Measurements from ENCODE around the gene ZNF599. TPM values are rescaled to one million over a fixed set of nuclear protein-coding genes. Genes with fewer than 3 reads are reported as not detected.

The ZNF599 gene
- polyA plus RNA-seq, 1 donor (not counting 4 experiments of a cell fraction or from before 2014, with no cell fraction given) = 3.6 TPM

DNA sequence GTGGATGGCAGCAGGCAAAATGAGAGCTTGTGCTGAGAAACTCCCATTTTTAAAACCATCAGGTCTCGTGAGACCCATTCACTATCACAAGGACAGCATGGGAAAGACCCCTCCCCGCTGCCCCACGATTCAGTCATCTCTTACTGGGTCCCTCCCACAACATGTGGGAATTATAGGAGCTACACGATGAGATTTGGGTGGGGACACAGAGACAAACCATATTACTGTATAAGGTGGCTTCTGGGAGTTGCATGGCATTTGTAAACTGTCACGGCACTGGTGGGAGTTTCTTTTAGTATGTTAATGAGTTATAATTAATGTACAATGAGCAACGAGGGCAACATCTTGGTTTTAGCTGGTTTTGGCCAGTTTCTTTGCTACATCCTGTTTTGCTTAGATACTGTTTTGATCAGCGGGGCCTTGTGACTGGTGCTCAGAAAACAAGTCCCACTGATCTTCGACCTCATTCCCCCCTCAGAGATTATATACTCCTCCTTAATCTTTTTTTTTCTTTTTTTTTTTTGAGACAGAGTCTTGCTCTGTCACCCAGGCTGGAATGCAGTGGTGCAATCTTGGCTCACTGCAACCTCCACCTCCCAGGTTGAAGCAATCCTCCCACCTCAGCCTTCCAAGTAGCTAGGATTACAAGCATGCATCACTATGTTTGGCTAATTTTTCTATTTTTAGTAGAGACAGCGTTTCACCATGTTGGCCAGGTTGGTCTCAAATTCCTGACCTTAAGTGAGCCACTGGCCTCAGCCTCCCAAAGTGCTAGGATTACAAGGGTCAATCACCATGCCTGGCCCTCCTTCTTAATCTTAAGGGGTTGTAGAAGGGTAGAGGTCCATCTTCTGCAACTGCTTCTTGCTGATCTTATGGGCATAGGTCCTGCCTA, 21.3 kb upstream of the ZNF599 start:
- Histone ChIP-seq H3K79me2 (ENCODE audit: control insufficient read depth, insufficient read depth, low read length) (no peaks in the 10 kb centered on the region), H2AFZ (ENCODE audit: control insufficient read depth, low read length) (no peak overlapping the region), H3K27ac (ENCODE audit: control insufficient read depth, insufficient read depth, low read length) (no peak overlapping the region), H3K27me3 (ENCODE audit: control insufficient read depth, extremely low read depth, insufficient read depth, low read length) (no peaks in the 10 kb centered on the region), H3K9ac (ENCODE audit: control insufficient read depth, extremely low read depth, insufficient read depth, low read length) (no peak overlapping the region), H3K9me1 (ENCODE audit: control insufficient read depth, extremely low read depth, insufficient read depth, low read length) (no peaks in the 10 kb centered on the region), H3K4me1 (ENCODE audit: control insufficient read depth, extremely low read depth, insufficient read depth, low read length) (no peaks in the 10 kb centered on the region), H4K20me1 (ENCODE audit: control insufficient read depth, extremely low read depth, insufficient read depth, low read length) (no peaks in the 10 kb centered on the region), H3K4me2 (ENCODE audit: control insufficient read depth, extremely low read depth, insufficient read depth, low read depth, low read length) (no peak overlapping the region), H3K4me3 (ENCODE audit: control insufficient read depth in 2 of 3, extremely low read depth in 1 of 3, insufficient read depth in 2 of 3, low read depth in 1 of 3, low read length in 3 of 3) (no peak overlapping the region), H3K9me3 (ENCODE audit: control insufficient read depth, low read depth, low read length) (no peaks in the 10 kb centered on the region), H3K36me3 (ENCODE audit: control insufficient read depth in 2 of 2, extremely low read depth in 1 of 2, insufficient read depth in 2 of 2, low read length in 2 of 2) (no peaks in the 10 kb centered on the region)
- dilution Hi-C loops (cut with MboI; ENCODE audit: extremely low pct_ligation_motif_present, low sequenced_read_pairs) = no loop called here
- TF ChIP-seq EZH2 (IDR thresholded peaks at IDR 0.05; ENCODE audit: low read length) = no peak
- TF ChIP-seq CTCF (optimal IDR thresholded peaks at IDR 0.05 in 1 of 3, IDR thresholded peaks at IDR 0.05 in 1 of 3, conservative IDR thresholded peaks at IDR 0.05 in 1 of 3; ENCODE audit: extremely low read depth in 1 of 3, insufficient read depth in 2 of 3, low read length in 3 of 3) = no peak
- FAIRE-seq (no peak), DNase-seq (ENCODE audit: low read depth, low spot score) (no peak)

GRCh38 chr19:34793565-34793964, 20.6 kb upstream of the ZNF599 start:
- Histone ChIP-seq H3K9me1 (ENCODE audit: control insufficient read depth, extremely low read depth, insufficient read depth, low read length) (no peaks in the 10 kb centered on the region), H3K4me1 (ENCODE audit: control insufficient read depth, extremely low read depth, insufficient read depth, low read length) (no peaks in the 10 kb centered on the region), H3K36me3 (ENCODE audit: control insufficient read depth in 2 of 2, extremely low read depth in 1 of 2, insufficient read depth in 2 of 2, low read length in 2 of 2) (no peaks in the 10 kb centered on the region), H3K27ac (ENCODE audit: control insufficient read depth, insufficient read depth, low read length) (no peak overlapping the region), H2AFZ (ENCODE audit: control insufficient read depth, low read length) (peak overlapping the region; percentile 13), H3K79me2 (ENCODE audit: control insufficient read depth, insufficient read depth, low read length) (no peaks in the 10 kb centered on the region), H3K4me3 (ENCODE audit: control insufficient read depth in 2 of 3, extremely low read depth in 1 of 3, insufficient read depth in 2 of 3, low read depth in 1 of 3, low read length in 3 of 3) (no peak overlapping the region), H3K4me2 (ENCODE audit: control insufficient read depth, extremely low read depth, insufficient read depth, low read depth, low read length) (no peak overlapping the region), H4K20me1 (ENCODE audit: control insufficient read depth, extremely low read depth, insufficient read depth, low read length) (no peaks in the 10 kb centered on the region), H3K9me3 (ENCODE audit: control insufficient read depth, low read depth, low read length) (no peaks in the 10 kb centered on the region), H3K9ac (ENCODE audit: control insufficient read depth, extremely low read depth, insufficient read depth, low read length) (no peak overlapping the region), H3K27me3 (ENCODE audit: control insufficient read depth, extremely low read depth, insufficient read depth, low read length) (no peaks in the 10 kb centered on the region)
- dilution Hi-C loops (cut with MboI; ENCODE audit: extremely low pct_ligation_motif_present, low sequenced_read_pairs) = no loop called here
- FAIRE-seq (no peak), DNase-seq (ENCODE audit: low read depth, low spot score) (no peak)
- TF ChIP-seq EZH2 (IDR thresholded peaks at IDR 0.05; ENCODE audit: low read length) (no peak), CTCF (optimal IDR thresholded peaks at IDR 0.05 in 1 of 3, IDR thresholded peaks at IDR 0.05 in 1 of 3, conservative IDR thresholded peaks at IDR 0.05 in 1 of 3; ENCODE audit: extremely low read depth in 1 of 3, insufficient read depth in 2 of 3, low read length in 3 of 3) (no peak)

Measured in keratinocyte (primary cell).